Gastrocnemius medialis (tissue), 4 donors: Measurements from ENCODE around the gene CCDC178. TPM values are rescaled to one million over a fixed set of nuclear protein-coding genes. Genes with fewer than 3 reads are reported as not detected.

Experiments used
- ATAC-seq, 2 donors: fragments of 150-250 bp; one replicate each; pipeline ENCODE4 v1.9.1; 2016
- DNase-seq, 2 donors: peaks; one replicate each; pipeline ENCODE4 v3.0.0-alpha.2; 2019
- H3K27ac ChIP-seq, 4 donors: fragments of 200-600 bp; sonication (generic); 1 replicate in 1 of 4; 2 replicates in 3 of 4; pipeline ENCODE4 v1.5.1; 2016 to 2018; ENCODE audit warnings: mild to moderate bottlenecking in 2 of 4, moderate library complexity in 1 of 4
- H3K27me3 ChIP-seq, 3 donors: fragments of 200-600 bp; sonication (generic) in 2 of 3; 1 replicate in 1 of 3; 2 replicates in 2 of 3; pipeline versions ENCODE4 v1.5.1 to v1.6.0; 2016 to 2019; ENCODE audit warnings: mild to moderate bottlenecking in 1 of 3, moderate library complexity in 1 of 3
- H3K36me3 ChIP-seq, 2 donors: fragments of 200-600 bp; sonication (generic) in 1 of 2; one replicate each; pipeline ENCODE4 v1.5.1; 2017 to 2018
- H3K4me1 ChIP-seq, 2 donors: fragments of 200-600 bp; sonication (generic) in 1 of 2; one replicate each; pipeline ENCODE4 v1.5.1; 2016 to 2017; ENCODE audit warnings: mild to moderate bottlenecking in 2 of 2
- H3K4me3 ChIP-seq, 4 donors: fragments of 200-600 bp; sonication (generic) in 3 of 4; 1 replicate in 1 of 4; 2 replicates in 3 of 4; pipeline ENCODE4 v1.5.1; 2016 to 2019; ENCODE audit warnings: mild to moderate bottlenecking in 2 of 4
- H3K9me3 ChIP-seq, 3 donors: fragments of 200-600 bp; sonication (generic) in 2 of 3; 1 replicate in 1 of 3; 2 replicates in 2 of 3; pipeline ENCODE4 v1.5.1; 2016 to 2019
- CTCF ChIP-seq, 5 experiments: fragments of 450-650 bp in 3 of 5; fragments of 200-600 bp in 2 of 5; sonication (generic) in 2 of 5; IDR thresholded peaks in 4 of 5; conservative IDR thresholded peaks in 1 of 5; 1 replicate in 4 of 5; 2 replicates in 1 of 5; pipeline ENCODE4 v1.5.1; 2016 to 2019; ENCODE audit warnings: antibody characterized with exemption in 5 of 5, mild to moderate bottlenecking in 3 of 5, moderate library complexity in 3 of 5
- POLR2A ChIP-seq, 2 donors: fragments of 450-650 bp; IDR thresholded peaks; one replicate each; pipeline ENCODE4 v1.6.1; 2017; ENCODE audit warnings: antibody characterized with exemption in 2 of 2, mild to moderate bottlenecking in 2 of 2, moderate library complexity in 2 of 2
- in situ Hi-C, 4 donors: fragments of 200-750 bp; cut with MboI; loops; one replicate each; pipeline versions ENCODE4 v1.15.0 to v1.8.0; 2017; ENCODE audit warnings: low sequenced_read_pairs in 4 of 4
- intact Hi-C: fragments of 100-400 bp; cut with DNase I; formaldehyde crosslinking; loops from one replicate; pipeline ENCODE4 v1.15.1; 2023; ENCODE audit warnings: low total_unique reads
- total RNA-seq, 4 donors: library from RNA; depleted of rRNA; stranded (reverse); fragments of >200 nt; gene quantifications; one replicate each; pipeline versions ENCODE4 v1.1.0 to v1.2.3, GENCODE V29; 2016

The CCDC178 gene
- total RNA-seq, 4 donors from 2014 or later = 0.35 TPM; not detected in 3

GRCh38 chr18:32998285-32998684 is 442.2 kb downstream of the CCDC178 start:
- Histone ChIP-seq H3K36me3 (no peaks in the 10 kb centered on the region), H3K4me1 (no peaks in the 10 kb centered on the region), H3K27me3 (no peaks in the 10 kb centered on the region), H3K4me3 (no peak overlapping the region), H3K27ac (no peak overlapping the region), H3K9me3 (no peaks in the 10 kb centered on the region)
- intact Hi-C loops (no loop called here), in situ Hi-C loops (no loop called here)
- DNase-seq = no peak
- TF ChIP-seq CTCF (IDR thresholded peaks at IDR 0.05 in 4 of 5, conservative IDR thresholded peaks at IDR 0.05 in 1 of 5) = no peak
- TF ChIP-seq POLR2A (IDR thresholded peaks at IDR 0.05) = no peak
- ATAC-seq = no peak

GRCh38 chr18:32983721-32984120 is 456.8 kb downstream of the CCDC178 start:
- Histone ChIP-seq H3K4me1 (no peaks in the 10 kb centered on the region), H3K4me3 (no peak overlapping the region), H3K9me3 (no peaks in the 10 kb centered on the region), H3K27ac (no peak overlapping the region), H3K36me3 (no peaks in the 10 kb centered on the region), H3K27me3 (no peaks in the 10 kb centered on the region)
- intact Hi-C loops = no loop called here
- TF ChIP-seq CTCF (IDR thresholded peaks at IDR 0.05 in 4 of 5, conservative IDR thresholded peaks at IDR 0.05 in 1 of 5) (no peak), POLR2A (IDR thresholded peaks at IDR 0.05) (no peak)
- no peak for DNase-seq
- in situ Hi-C loops = no loop called here
- ATAC-seq = no peak

GRCh38 chr18:32980896-32981295 is 459.6 kb downstream of the CCDC178 start:
- TF ChIP-seq CTCF (IDR thresholded peaks at IDR 0.05 in 4 of 5, conservative IDR thresholded peaks at IDR 0.05 in 1 of 5) (no peak), POLR2A (IDR thresholded peaks at IDR 0.05) (no peak)
- DNase-seq = no peak
- no peaks in the 10 kb centered on the region for H3K36me3 ChIP-seq
- intact Hi-C loops = no loop called here
- H3K4me1 ChIP-seq = no peaks in the 10 kb centered on the region
- no peak for ATAC-seq
- H3K4me3 ChIP-seq = no peak overlapping the region
- no peak overlapping the region for H3K27ac ChIP-seq
- H3K9me3 ChIP-seq = no peaks in the 10 kb centered on the region
- in situ Hi-C loops = no loop called here
- no peaks in the 10 kb centered on the region for H3K27me3 ChIP-seq

- in situ Hi-C loops = no loop called here
- DNase-seq (no peak), ATAC-seq (no peak)
- intact Hi-C loops = no loop called here
- Histone ChIP-seq H3K4me3 (no peak overlapping the region), H3K27me3 (no peaks in the 10 kb centered on the region), H3K27ac (no peak overlapping the region), H3K4me1 (no peaks in the 10 kb centered on the region), H3K36me3 (no peaks in the 10 kb centered on the region), H3K9me3 (no peaks in the 10 kb centered on the region)
- TF ChIP-seq POLR2A (IDR thresholded peaks at IDR 0.05) (no peak), CTCF (IDR thresholded peaks at IDR 0.05 in 4 of 5, conservative IDR thresholded peaks at IDR 0.05 in 1 of 5) (no peak)
Measured at GRCh38 chr18:32975501-32975900, 465.0 kb downstream of the CCDC178 start.

GRCh38 chr18:32975163-32975436 is 465.4 kb downstream of the CCDC178 start:
- no peak for ATAC-seq

More at GRCh38 chr18:32975163-32975436, 465.4 kb downstream of the CCDC178 start:
- no peaks in the 10 kb centered on the region for H3K9me3 ChIP-seq
- in situ Hi-C loops (no loop called here), intact Hi-C loops (no loop called here)
- H3K36me3 ChIP-seq = no peaks in the 10 kb centered on the region
- DNase-seq = no peak
- no peaks in the 10 kb centered on the region for H3K27me3 ChIP-seq
- H3K4me1 ChIP-seq = no peaks in the 10 kb centered on the region
- H3K27ac ChIP-seq = no peak overlapping the region
- H3K4me3 ChIP-seq = no peak overlapping the region
- TF ChIP-seq POLR2A (IDR thresholded peaks at IDR 0.05) = no peak
